T follicular helper cell (primary cell): Measurements from ENCODE around the gene ZNF124.

ENCODE experiments used
- DNase-seq: peaks from one replicate; pipeline ENCODE4 v3.0.0-alpha.2; 2020; ENCODE audit warnings: low read depth

The ZNF124 gene

GRCh38 chr1:247113094-247113497 lies 58.7 kb downstream of the ZNF124 start:
- DNase-seq: no peak

- no peak for DNase-seq
Measured at GRCh38 chr1:247112479-247112781, 59.4 kb downstream of the ZNF124 start.

- no peak for DNase-seq
Measured at GRCh38 chr1:247111700-247112478, 59.9 kb downstream of the ZNF124 start.

GRCh38 chr1:247111259-247111699 lies 60.5 kb downstream of the ZNF124 start:
- no peak for DNase-seq

- DNase-seq: no peak
Measured at GRCh38 chr1:247110627-247111258, 61.1 kb downstream of the ZNF124 start.

- no peak for DNase-seq
Measured at GRCh38 chr1:247107694-247108093, 64.1 kb downstream of the ZNF124 start.

GRCh38 chr1:247105966-247106365 lies 65.9 kb downstream of the ZNF124 start:
- no peak for DNase-seq
